Measurements from ENCODE around the gene SBF1.

- TF ChIP-seq YY1 (IDR thresholded peaks at IDR 0.05; ENCODE audit: insufficient read depth, insufficient read length) (no peak), ZNF274 (IDR thresholded peaks at IDR 0.05; ENCODE audit: low read depth, low read length) (no peak), SUZ12 (IDR thresholded peaks at IDR 0.05; ENCODE audit: extremely low read depth, insufficient read depth, insufficient read length) (no peak)
These were observed 72.9 kb downstream of the SBF1 start for GRCh38 chr22:50401907-50402306.
